Mesothelial cell of epicardium (in vitro differentiated cells): ENCODE results near the gene EIF5A2. TPM values are rescaled to one million over a fixed set of nuclear protein-coding genes. Genes with fewer than 3 reads are reported as not detected.
"Not testable (repeated sequence)": the region's sequence is repeated elsewhere in the genome, so short reads cannot be mapped to it uniquely, and the experiment has no call there.

Source experiments
- DNase-seq, 2 experiments: peaks; one replicate each; pipeline ENCODE4 v3.0.0; 2021; ENCODE audit warnings: low spot score in 2 of 2; ENCODE audit not compliant: unreplicated experiment in 2 of 2
- H3K27ac Mint-ChIP-seq: 2 replicates; pipeline ENCODE4 v1.8.0; 2021; ENCODE audit warnings: mixed read lengths
- H3K27me3 Mint-ChIP-seq: 2 replicates; pipeline ENCODE4 v1.8.0; 2021; ENCODE audit warnings: low read depth, mixed read lengths
- H3K36me3 Mint-ChIP-seq: 2 replicates; pipeline ENCODE4 v1.8.0; 2021; ENCODE audit warnings: mixed read lengths
- H3K4me1 Mint-ChIP-seq: 2 replicates; pipeline ENCODE4 v1.8.0; 2021; ENCODE audit warnings: mixed read lengths
- H3K4me3 Mint-ChIP-seq: 2 replicates; pipeline ENCODE4 v1.8.0; 2021; ENCODE audit warnings: mild to moderate bottlenecking, moderate library complexity, mixed read lengths
- H3K9me3 Mint-ChIP-seq: 2 replicates; pipeline ENCODE4 v1.8.0; 2021; ENCODE audit warnings: mixed read lengths
- total RNA-seq: library from RNA; stranded (reverse); gene quantifications from 3 replicates; pipeline ENCODE4 v1.2.1, GENCODE V29; 2021
- TF ChIP-seq, protein P1 (sequence below): fragments of 200-600 bp; sonication (generic); IDR thresholded peaks from one replicate; pipeline ENCODE4 v1.5.0; 2021; ENCODE audit warnings: antibody characterized with exemption; ENCODE audit not compliant: unreplicated experiment

Gene EIF5A2
- total RNA-seq, 1 donor from 2014 or later, result 5.3 TPM

DNA sequence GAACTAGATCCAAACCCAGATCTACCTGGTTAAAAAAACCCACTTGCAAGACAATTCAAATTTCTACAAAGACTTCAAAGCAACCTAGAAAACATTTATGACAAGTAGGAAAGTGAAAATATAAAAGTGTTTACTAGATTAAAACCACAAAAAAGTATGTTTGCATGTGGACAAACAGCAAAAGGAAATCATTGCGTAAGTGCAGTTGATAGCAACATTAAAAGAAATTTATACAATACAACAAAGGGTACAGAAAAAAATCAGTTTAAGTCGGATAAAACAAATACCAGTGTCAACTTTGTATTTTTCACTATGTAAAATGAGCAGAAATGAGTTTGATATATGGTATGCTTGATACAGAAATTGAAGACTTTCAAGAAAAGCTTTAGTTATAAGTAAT, 2.6 kb downstream of the EIF5A2 start:
- peaks cover 11% of the 10 kb centered on the region for H3K27me3 Mint-ChIP-seq
- H3K27ac Mint-ChIP-seq, result no peak overlapping the region
- TF ChIP-seq, protein P1, sequence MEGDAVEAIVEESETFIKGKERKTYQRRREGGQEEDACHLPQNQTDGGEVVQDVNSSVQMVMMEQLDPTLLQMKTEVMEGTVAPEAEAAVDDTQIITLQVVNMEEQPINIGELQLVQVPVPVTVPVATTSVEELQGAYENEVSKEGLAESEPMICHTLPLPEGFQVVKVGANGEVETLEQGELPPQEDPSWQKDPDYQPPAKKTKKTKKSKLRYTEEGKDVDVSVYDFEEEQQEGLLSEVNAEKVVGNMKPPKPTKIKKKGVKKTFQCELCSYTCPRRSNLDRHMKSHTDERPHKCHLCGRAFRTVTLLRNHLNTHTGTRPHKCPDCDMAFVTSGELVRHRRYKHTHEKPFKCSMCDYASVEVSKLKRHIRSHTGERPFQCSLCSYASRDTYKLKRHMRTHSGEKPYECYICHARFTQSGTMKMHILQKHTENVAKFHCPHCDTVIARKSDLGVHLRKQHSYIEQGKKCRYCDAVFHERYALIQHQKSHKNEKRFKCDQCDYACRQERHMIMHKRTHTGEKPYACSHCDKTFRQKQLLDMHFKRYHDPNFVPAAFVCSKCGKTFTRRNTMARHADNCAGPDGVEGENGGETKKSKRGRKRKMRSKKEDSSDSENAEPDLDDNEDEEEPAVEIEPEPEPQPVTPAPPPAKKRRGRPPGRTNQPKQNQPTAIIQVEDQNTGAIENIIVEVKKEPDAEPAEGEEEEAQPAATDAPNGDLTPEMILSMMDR, result no peak
- H3K36me3 Mint-ChIP-seq, result peaks cover 4% of the 10 kb centered on the region
- peaks cover 12% of the 10 kb centered on the region for H3K9me3 Mint-ChIP-seq
- no peak for DNase-seq
- H3K4me3 Mint-ChIP-seq, result no peak overlapping the region
- H3K4me1 Mint-ChIP-seq, result peaks cover 16% of the 10 kb centered on the region

DNA sequence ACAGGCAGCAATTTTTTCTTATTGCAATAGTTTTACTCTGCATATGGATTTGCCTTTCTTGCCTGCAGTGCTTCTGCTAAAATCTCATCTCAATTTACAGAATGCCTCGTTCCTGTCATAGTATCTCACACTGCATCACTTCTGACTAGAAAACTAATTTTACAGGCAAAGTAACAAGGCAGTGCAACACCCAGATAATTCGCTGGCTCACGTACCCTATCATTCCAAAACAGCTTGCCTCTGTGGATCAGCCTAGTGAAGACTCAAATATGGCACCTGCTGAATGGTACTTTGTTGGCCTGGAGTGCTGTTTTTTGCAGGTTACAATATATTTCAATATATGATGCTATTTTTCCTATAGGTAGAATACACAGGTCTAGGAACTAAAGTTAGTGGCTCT, 5.3 kb downstream of the EIF5A2 start:
- DNase-seq, result no peak
- H3K27ac Mint-ChIP-seq, result no peak overlapping the region
- H3K4me3 Mint-ChIP-seq, result no peak overlapping the region
- TF ChIP-seq, protein P1, result no peak
- peaks cover 5% of the 10 kb centered on the region for H3K36me3 Mint-ChIP-seq
- peaks cover 14% of the 10 kb centered on the region for H3K4me1 Mint-ChIP-seq
- no peaks in the 10 kb centered on the region for H3K9me3 Mint-ChIP-seq
- peaks cover 11% of the 10 kb centered on the region for H3K27me3 Mint-ChIP-seq

DNA sequence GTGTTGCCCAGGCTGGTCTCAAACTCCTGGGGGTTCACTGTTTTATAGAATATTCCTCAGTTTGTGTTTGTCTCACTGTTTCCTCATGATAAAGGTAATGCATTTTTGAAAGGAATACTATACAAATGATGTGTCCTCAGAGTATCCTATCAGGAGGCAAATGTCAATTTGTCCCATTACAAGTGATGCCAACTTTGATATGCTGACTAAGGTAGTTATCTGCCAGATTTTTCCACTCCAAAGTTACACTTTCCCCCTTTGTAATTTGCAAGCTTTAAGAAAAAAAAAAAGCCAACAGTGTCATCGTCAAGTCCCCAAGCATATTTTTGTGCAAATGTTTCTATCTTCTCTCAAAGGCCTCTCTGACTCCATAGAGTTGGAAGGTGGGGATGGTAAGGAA, 9.0 kb downstream of the EIF5A2 start:
- Mint-ChIP-seq H3K4me3 (no peak overlapping the region), H3K27me3 (no peaks in the 10 kb centered on the region), H3K27ac (no peak overlapping the region), H3K4me1 (no peaks in the 10 kb centered on the region), H3K9me3 (peaks cover 14% of the 10 kb centered on the region), H3K36me3 (peaks cover 14% of the 10 kb centered on the region)
- DNase-seq, result no peak
- TF ChIP-seq, protein P1, result no peak

DNA sequence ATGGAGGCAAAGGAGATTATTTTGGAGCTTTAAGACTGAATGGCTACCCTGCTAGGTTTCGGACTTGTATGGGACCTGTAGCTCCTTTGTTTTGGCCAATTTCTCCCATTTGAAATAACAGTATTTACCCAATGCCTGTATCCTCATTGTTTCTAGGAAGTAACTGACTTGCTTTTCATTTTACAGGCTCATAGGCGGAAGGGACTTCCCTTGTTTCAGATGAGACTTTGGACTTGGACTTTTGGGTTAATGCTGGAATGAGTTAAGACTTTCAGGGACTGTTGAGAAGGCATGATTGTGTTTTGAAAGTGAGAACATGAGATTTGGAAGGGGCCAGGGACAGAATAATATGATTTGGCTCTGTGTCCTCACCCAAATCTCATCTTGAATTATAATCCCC, 10.5 kb downstream of the EIF5A2 start:
- H3K27me3 Mint-ChIP-seq, result no peaks in the 10 kb centered on the region
- TF ChIP-seq, protein P1, result no peak
- peaks cover 14% of the 10 kb centered on the region for H3K9me3 Mint-ChIP-seq
- H3K4me3 Mint-ChIP-seq, result no peak overlapping the region
- H3K36me3 Mint-ChIP-seq, result peaks cover 14% of the 10 kb centered on the region
- no peak for DNase-seq
- H3K27ac Mint-ChIP-seq, result no peak overlapping the region
- no peaks in the 10 kb centered on the region for H3K4me1 Mint-ChIP-seq

DNA sequence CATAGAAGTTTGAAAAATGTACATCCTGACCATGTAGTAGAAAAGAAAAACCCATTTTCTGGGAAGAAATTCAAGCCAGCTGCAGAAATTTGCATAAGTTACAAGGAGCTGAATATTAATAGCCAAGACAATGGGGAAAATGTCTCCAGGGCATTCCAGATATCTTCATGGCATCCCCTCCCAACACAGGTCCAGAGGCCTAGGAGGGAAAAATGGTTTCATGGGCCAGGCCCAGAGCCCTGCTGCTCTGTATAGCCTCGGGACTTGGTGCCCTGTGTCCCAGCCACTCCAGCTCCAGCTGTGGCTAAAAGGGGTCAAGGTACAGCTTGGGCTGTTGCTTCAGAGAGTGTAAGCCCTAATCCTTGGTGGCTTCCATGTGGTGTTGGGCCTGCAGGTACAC, 11.2 kb downstream of the EIF5A2 start:
- H3K27ac Mint-ChIP-seq, H3K4me1 Mint-ChIP-seq, H3K27me3 Mint-ChIP-seq, DNase-seq, H3K4me3 Mint-ChIP-seq: not testable (repeated sequence)
- peaks cover 12% of the 10 kb centered on the region for H3K36me3 Mint-ChIP-seq
- H3K9me3 Mint-ChIP-seq, result peaks cover 14% of the 10 kb centered on the region

DNA sequence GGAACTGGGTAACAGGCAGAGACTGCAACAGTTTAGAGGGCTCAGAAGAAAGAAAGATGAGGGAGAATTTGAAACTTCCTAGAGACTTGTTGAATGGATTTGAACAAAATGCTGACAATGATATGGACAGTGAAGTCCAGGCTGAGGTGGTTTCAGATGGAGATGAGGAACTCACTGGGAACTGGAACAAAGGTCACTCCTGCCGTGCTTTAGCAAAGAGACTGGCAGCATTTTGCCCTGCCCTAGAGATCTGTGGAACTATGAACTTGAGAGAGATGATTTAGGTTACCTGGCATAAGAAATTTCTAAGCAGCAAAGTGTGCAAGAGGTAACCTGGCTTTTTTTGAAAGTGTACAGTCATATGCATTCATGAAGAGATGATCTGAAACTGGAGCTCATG, 11.7 kb downstream of the EIF5A2 start:
- Mint-ChIP-seq H3K36me3 (peaks cover 10% of the 10 kb centered on the region), H3K4me1 (no peaks in the 10 kb centered on the region), H3K9me3 (peaks cover 14% of the 10 kb centered on the region), H3K27me3 (no peaks in the 10 kb centered on the region), H3K4me3 (no peak overlapping the region), H3K27ac (no peak overlapping the region)
- TF ChIP-seq, protein P1, result no peak
- DNase-seq, result no peak

DNA sequence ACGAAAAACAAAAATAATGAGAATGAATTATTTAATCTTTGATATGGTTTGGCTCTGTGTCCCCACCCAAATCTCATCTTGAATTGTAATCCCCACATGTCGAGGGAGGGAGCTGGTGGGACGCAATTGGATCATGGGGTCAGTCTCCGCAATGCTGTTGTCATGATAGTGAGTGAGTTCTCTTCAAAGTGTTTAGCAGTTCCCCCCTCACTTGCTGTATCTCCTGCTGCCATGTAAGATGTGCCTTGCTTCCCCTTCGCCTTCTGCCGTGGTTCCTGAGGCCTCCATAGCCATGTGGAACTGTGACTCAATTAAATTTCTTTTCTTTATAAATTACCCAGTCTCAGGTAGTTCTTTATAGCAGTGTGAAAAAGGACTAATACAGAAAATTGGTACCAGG, 12.1 kb downstream of the EIF5A2 start:
- H3K4me1 Mint-ChIP-seq, H3K4me3 Mint-ChIP-seq, H3K27ac Mint-ChIP-seq, DNase-seq, H3K27me3 Mint-ChIP-seq: not testable (repeated sequence)
- Mint-ChIP-seq H3K9me3 (peaks cover 16% of the 10 kb centered on the region), H3K36me3 (peaks cover 12% of the 10 kb centered on the region)
